C1 segment of cervical spinal cord (tissue), 14 donors: ENCODE results near the gene ACTRT3.
"Not testable (repeated sequence)": the region's sequence is repeated elsewhere in the genome, so short reads cannot be mapped to it uniquely, and the experiment has no call there.

Experiments used
- DNase-seq, 14 donors: peaks; one replicate each; lab custom pipeline; 2025; lab: John Stamatoyannopoulos, UW

ACTRT3 gene

GRCh38 chr3:169772897-169773816 lies 3.8 kb upstream of the ACTRT3 start, which contains the start of gene MYNN:
Gene MYNN (plus strand): TSS chr3:169773396. CDS start chr3:169774296, 900 bp downstream.
- peak; percentile 44 to 96 (median 90) for DNase-seq

GRCh38 chr3:169772305-169772896 lies 3.0 kb upstream of the ACTRT3 start:
- peak in 10 of 14 donors; percentile 44 to 90 (median 85) for DNase-seq

GRCh38 chr3:169771497-169772304 lies 2.3 kb upstream of the ACTRT3 start:
- peak in 10 of 14 donors; percentile 14 to 88 (median 54) for DNase-seq

- DNase-seq: peak; percentile 40 to 93 (median 82)
These were observed 4.3 kb downstream of the ACTRT3 start, which contains the start of gene TERC for GRCh38 chr3:169764882-169765612. Gene TERC (minus strand): TSS chr3:169765060.

- DNase-seq: peak in 11 of 14 donors; percentile 18 to 86 (median 75)
These were observed 5.0 kb downstream of the ACTRT3 start for GRCh38 chr3:169764312-169764881.

GRCh38 chr3:169760479-169760878 lies 8.9 kb downstream of the ACTRT3 start:
- no peak for DNase-seq

- DNase-seq: no peak
These were observed 10.1 kb downstream of the ACTRT3 start for GRCh38 chr3:169759256-169759655.

- no peak for DNase-seq
These were observed 10.9 kb downstream of the ACTRT3 start for GRCh38 chr3:169758359-169758994.

GRCh38 chr3:169755488-169755887 lies 13.9 kb downstream of the ACTRT3 start:
- DNase-seq: no peak

GRCh38 chr3:169754711-169755110 lies 14.7 kb downstream of the ACTRT3 start:
- DNase-seq: no peak

GRCh38 chr3:169751875-169752274 lies 17.5 kb downstream of the ACTRT3 start:
- no peak for DNase-seq

GRCh38 chr3:169750665-169751064 lies 18.7 kb downstream of the ACTRT3 start:
- DNase-seq: no peak

GRCh38 chr3:169748670-169749069 lies 20.7 kb downstream of the ACTRT3 start:
- DNase-seq: no peak

- DNase-seq: no peak
These were observed 22.4 kb downstream of the ACTRT3 start for GRCh38 chr3:169746924-169747323.

GRCh38 chr3:169744366-169745054 lies 24.9 kb downstream of the ACTRT3 start:
- no peak for DNase-seq

GRCh38 chr3:169739067-169739466 lies 30.3 kb downstream of the ACTRT3 start:
- no peak for DNase-seq

GRCh38 chr3:169731857-169732256 lies 37.5 kb downstream of the ACTRT3 start:
- not testable (repeated sequence) for DNase-seq

GRCh38 chr3:169722724-169723123 lies 46.6 kb downstream of the ACTRT3 start:
- DNase-seq: no peak

- DNase-seq: not testable (repeated sequence)
These were observed 50.9 kb downstream of the ACTRT3 start for GRCh38 chr3:169718415-169718814.
